Measurements from ENCODE around the gene GNB1.

- TF ChIP-seq TCF12 (IDR thresholded peaks at IDR 0.05; ENCODE audit: low read depth) (no peak), EP300 (IDR thresholded peaks at IDR 0.05; ENCODE audit: borderline replicate concordance) (no peak), NFIC (IDR thresholded peaks at IDR 0.05) (no peak), TEAD4 (IDR thresholded peaks at IDR 0.05) (no peak)
- TF ChIP-seq, protein P1, sequence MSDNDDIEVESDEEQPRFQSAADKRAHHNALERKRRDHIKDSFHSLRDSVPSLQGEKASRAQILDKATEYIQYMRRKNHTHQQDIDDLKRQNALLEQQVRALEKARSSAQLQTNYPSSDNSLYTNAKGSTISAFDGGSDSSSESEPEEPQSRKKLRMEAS (IDR thresholded peaks at IDR 0.05) = no peak
- TF ChIP-seq, protein P2, sequence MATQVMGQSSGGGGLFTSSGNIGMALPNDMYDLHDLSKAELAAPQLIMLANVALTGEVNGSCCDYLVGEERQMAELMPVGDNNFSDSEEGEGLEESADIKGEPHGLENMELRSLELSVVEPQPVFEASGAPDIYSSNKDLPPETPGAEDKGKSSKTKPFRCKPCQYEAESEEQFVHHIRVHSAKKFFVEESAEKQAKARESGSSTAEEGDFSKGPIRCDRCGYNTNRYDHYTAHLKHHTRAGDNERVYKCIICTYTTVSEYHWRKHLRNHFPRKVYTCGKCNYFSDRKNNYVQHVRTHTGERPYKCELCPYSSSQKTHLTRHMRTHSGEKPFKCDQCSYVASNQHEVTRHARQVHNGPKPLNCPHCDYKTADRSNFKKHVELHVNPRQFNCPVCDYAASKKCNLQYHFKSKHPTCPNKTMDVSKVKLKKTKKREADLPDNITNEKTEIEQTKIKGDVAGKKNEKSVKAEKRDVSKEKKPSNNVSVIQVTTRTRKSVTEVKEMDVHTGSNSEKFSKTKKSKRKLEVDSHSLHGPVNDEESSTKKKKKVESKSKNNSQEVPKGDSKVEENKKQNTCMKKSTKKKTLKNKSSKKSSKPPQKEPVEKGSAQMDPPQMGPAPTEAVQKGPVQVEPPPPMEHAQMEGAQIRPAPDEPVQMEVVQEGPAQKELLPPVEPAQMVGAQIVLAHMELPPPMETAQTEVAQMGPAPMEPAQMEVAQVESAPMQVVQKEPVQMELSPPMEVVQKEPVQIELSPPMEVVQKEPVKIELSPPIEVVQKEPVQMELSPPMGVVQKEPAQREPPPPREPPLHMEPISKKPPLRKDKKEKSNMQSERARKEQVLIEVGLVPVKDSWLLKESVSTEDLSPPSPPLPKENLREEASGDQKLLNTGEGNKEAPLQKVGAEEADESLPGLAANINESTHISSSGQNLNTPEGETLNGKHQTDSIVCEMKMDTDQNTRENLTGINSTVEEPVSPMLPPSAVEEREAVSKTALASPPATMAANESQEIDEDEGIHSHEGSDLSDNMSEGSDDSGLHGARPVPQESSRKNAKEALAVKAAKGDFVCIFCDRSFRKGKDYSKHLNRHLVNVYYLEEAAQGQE (IDR thresholded peaks at IDR 0.05; ENCODE audit: low read depth) = no peak
Observed at GRCh38 chr1:1893291-1893985, 2.6 kb upstream of the GNB1 start.
